Osteocyte (in vitro differentiated cells): ENCODE measurements around the gene KCNH1. TPM values are rescaled to one million over a fixed set of nuclear protein-coding genes. Genes with fewer than 3 reads are reported as not detected.

Experiments
- DNase-seq: peaks from one replicate; pipeline ENCODE4 v3.0.0; 2021; ENCODE audit warnings: mixed read lengths; ENCODE audit not compliant: unreplicated experiment; ENCODE audit errors: extremely low spot score
- H3K27ac Mint-ChIP-seq: one replicate; pipeline ENCODE4 v1.8.0; 2021; ENCODE audit warnings: mild to moderate bottlenecking, mixed read lengths; ENCODE audit not compliant: unreplicated experiment
- H3K27me3 Mint-ChIP-seq: one replicate; pipeline ENCODE4 v1.8.0; 2021; ENCODE audit warnings: mixed read lengths; ENCODE audit not compliant: unreplicated experiment
- H3K36me3 Mint-ChIP-seq: one replicate; pipeline ENCODE4 v1.8.0; 2021; ENCODE audit warnings: mixed read lengths; ENCODE audit not compliant: unreplicated experiment
- H3K4me1 Mint-ChIP-seq: one replicate; pipeline ENCODE4 v1.8.0; 2021; ENCODE audit warnings: mixed read lengths; ENCODE audit not compliant: unreplicated experiment
- H3K4me3 Mint-ChIP-seq: one replicate; pipeline ENCODE4 v1.8.0; 2021; ENCODE audit warnings: mild to moderate bottlenecking, moderate library complexity, mixed read lengths; ENCODE audit not compliant: unreplicated experiment
- H3K9me3 Mint-ChIP-seq: one replicate; pipeline ENCODE4 v1.8.0; 2021; ENCODE audit warnings: mixed read lengths; ENCODE audit not compliant: unreplicated experiment
- CTCF ChIP-seq: fragments of 200-600 bp; sonication (generic); IDR thresholded peaks from 2 replicates; pipeline ENCODE4 v1.5.0; 2021; ENCODE audit warnings: antibody characterized with exemption, mild to moderate bottlenecking, moderate library complexity
- total RNA-seq: library from RNA; stranded (reverse); gene quantifications from 2 replicates; pipeline ENCODE4 v1.2.1, GENCODE V29; 2021

Gene KCNH1
- total RNA-seq, 1 donor from 2014 or later: 7.3 TPM

GRCh38 chr1:210935905-210936304 lies 198.0 kb downstream of the KCNH1 start:
- Mint-ChIP-seq H3K36me3 (peaks cover 1% of the 10 kb centered on the region), H3K27me3 (no peaks in the 10 kb centered on the region)

GRCh38 chr1:210932104-210932503 lies 201.8 kb downstream of the KCNH1 start:
- DNase-seq: no peak
- Mint-ChIP-seq H3K9me3 (peaks cover 25% of the 10 kb centered on the region), H3K4me1 (peaks cover 5% of the 10 kb centered on the region), H3K36me3 (peaks cover 1% of the 10 kb centered on the region), H3K27ac (no peak overlapping the region), H3K27me3 (no peaks in the 10 kb centered on the region), H3K4me3 (no peak overlapping the region)
- TF ChIP-seq CTCF: no peak

More at GRCh38 chr1:210935905-210936304, 198.0 kb downstream of the KCNH1 start:
- TF ChIP-seq CTCF: no peak
- Mint-ChIP-seq H3K4me3 (no peak overlapping the region), H3K4me1 (peaks cover 5% of the 10 kb centered on the region), H3K9me3 (peaks cover 3% of the 10 kb centered on the region), H3K27ac (no peak overlapping the region)
- DNase-seq: no peak

- no peak overlapping the region for H3K4me3 Mint-ChIP-seq
- H3K4me1 Mint-ChIP-seq: peaks cover 12% of the 10 kb centered on the region
Measured at GRCh38 chr1:210922666-210923065, 211.3 kb downstream of the KCNH1 start.

GRCh38 chr1:210920716-210921694 lies 212.9 kb downstream of the KCNH1 start:
- no peak for TF ChIP-seq CTCF
- Mint-ChIP-seq H3K4me3 (no peak overlapping the region), H3K27ac (no peak overlapping the region), H3K36me3 (no peaks in the 10 kb centered on the region), H3K4me1 (peaks cover 12% of the 10 kb centered on the region), H3K9me3 (no peaks in the 10 kb centered on the region), H3K27me3 (no peaks in the 10 kb centered on the region)
- DNase-seq: no peak

More at GRCh38 chr1:210922666-210923065, 211.3 kb downstream of the KCNH1 start:
- H3K9me3 Mint-ChIP-seq: peaks cover 16% of the 10 kb centered on the region
- DNase-seq: no peak
- no peaks in the 10 kb centered on the region for H3K27me3 Mint-ChIP-seq
- H3K27ac Mint-ChIP-seq: no peak overlapping the region
- no peaks in the 10 kb centered on the region for H3K36me3 Mint-ChIP-seq
- TF ChIP-seq CTCF: no peak

GRCh38 chr1:210920258-210920657 lies 213.7 kb downstream of the KCNH1 start:
- Mint-ChIP-seq H3K27me3 (no peaks in the 10 kb centered on the region), H3K27ac (no peak overlapping the region)

More at GRCh38 chr1:210920258-210920657, 213.7 kb downstream of the KCNH1 start:
- DNase-seq: no peak
- no peak overlapping the region for H3K4me3 Mint-ChIP-seq
- peaks cover 12% of the 10 kb centered on the region for H3K4me1 Mint-ChIP-seq
- TF ChIP-seq CTCF: no peak
- no peaks in the 10 kb centered on the region for H3K9me3 Mint-ChIP-seq
- no peaks in the 10 kb centered on the region for H3K36me3 Mint-ChIP-seq
